Glutamatergic neuron (in vitro differentiated cells): ENCODE results near the gene BAG1. TPM values are rescaled to one million over a fixed set of nuclear protein-coding genes. Genes with fewer than 3 reads are reported as not detected.

Source experiments
- DNase-seq: peaks from one replicate; pipeline ENCODE4 v3.0.0; 2022
- H3K27ac Mint-ChIP-seq: one replicate; pipeline ENCODE4 v1.8.0; 2020; ENCODE audit warnings: mild to moderate bottlenecking, mixed read lengths, inconsistent platforms; ENCODE audit not compliant: unreplicated experiment
- H3K27me3 Mint-ChIP-seq: one replicate; pipeline ENCODE4 v1.8.0; 2020; ENCODE audit warnings: mild to moderate bottlenecking, moderate library complexity, mixed read lengths, inconsistent platforms; ENCODE audit not compliant: unreplicated experiment
- H3K36me3 Mint-ChIP-seq: one replicate; pipeline ENCODE4 v1.8.0; 2020; ENCODE audit warnings: mild to moderate bottlenecking, mixed read lengths, inconsistent platforms; ENCODE audit not compliant: unreplicated experiment
- H3K4me1 Mint-ChIP-seq: one replicate; pipeline ENCODE4 v1.8.0; 2020; ENCODE audit warnings: mild to moderate bottlenecking, low read depth, mixed read lengths, inconsistent platforms; ENCODE audit not compliant: unreplicated experiment
- H3K4me3 Mint-ChIP-seq: one replicate; pipeline ENCODE4 v1.8.0; 2020; ENCODE audit warnings: mild to moderate bottlenecking, mixed read lengths, inconsistent platforms; ENCODE audit not compliant: unreplicated experiment
- H3K9me3 Mint-ChIP-seq: one replicate; pipeline ENCODE4 v1.8.0; 2020; ENCODE audit warnings: mild to moderate bottlenecking, moderate library complexity, mixed read lengths, inconsistent platforms; ENCODE audit not compliant: unreplicated experiment
- CTCF ChIP-seq: fragments of 200-600 bp; sonication (generic); IDR thresholded peaks from one replicate; pipeline ENCODE4 v1.5.0; 2021; ENCODE audit not compliant: partially characterized antibody, unreplicated experiment
- total RNA-seq: library from RNA; stranded (reverse); fragmentation: NEBNext Ultra II Directional; extraction: Animal tissue kit (Norgen Biotek cat#: 25700); gene quantifications from one replicate; pipeline ENCODE4 v1.2.1, GENCODE V29; 2021; ENCODE audit not compliant: unreplicated experiment

The BAG1 gene
- total RNA-seq, 1 donor from 2014 or later: 92.5 TPM

DNA sequence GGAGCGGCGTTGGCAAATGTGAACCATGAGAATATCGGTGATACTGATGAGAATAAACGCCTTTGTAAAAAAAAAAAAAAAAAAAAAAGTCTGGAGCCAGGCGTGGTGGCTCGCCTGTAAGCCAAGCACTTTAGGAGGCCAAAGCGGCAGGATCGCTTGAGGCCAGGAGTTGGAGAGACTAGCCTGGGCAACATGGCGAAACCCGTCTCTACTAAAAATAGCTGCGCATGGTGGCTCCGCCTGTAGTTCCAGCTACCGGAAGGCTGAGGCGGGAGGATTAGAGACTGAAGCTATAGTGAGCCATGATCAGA, 25.4 kb upstream of the BAG1 start:
- TF ChIP-seq CTCF: no peak
- no peak for DNase-seq
- Mint-ChIP-seq H3K27ac (peak overlapping the region; percentile 88), H3K9me3 (peaks cover 12% of the 10 kb centered on the region), H3K4me1 (peaks cover 5% of the 10 kb centered on the region), H3K36me3 (no peaks in the 10 kb centered on the region), H3K4me3 (peak overlapping the region; percentile 98), H3K27me3 (peaks cover 8% of the 10 kb centered on the region)

DNA sequence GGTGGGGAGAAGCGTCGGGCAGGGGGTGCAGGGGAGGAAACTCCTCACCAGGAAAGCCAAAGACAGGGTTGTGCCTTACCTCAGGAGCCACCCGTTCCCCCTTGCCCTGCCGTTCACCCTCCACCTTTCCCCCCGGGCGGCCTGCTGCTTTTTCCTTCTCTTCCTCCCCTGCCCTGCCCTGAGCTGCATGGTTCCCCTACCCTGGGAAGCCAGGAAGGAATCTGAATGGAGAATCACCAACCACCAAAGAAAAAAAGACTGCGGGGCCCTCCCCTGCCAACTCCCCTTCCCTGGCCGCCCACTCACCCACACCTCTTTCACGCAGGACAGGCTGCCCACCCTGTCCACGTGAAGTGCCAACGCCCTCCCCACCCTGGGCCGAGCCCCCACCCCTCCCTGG, 25.0 kb upstream of the BAG1 start:
- Mint-ChIP-seq H3K4me3 (peak overlapping the region; percentile 98), H3K27me3 (peaks cover 8% of the 10 kb centered on the region), H3K36me3 (no peaks in the 10 kb centered on the region), H3K4me1 (peaks cover 5% of the 10 kb centered on the region), H3K9me3 (peaks cover 12% of the 10 kb centered on the region), H3K27ac (peak overlapping the region; percentile 88)
- peak; percentile 14 for DNase-seq
- TF ChIP-seq CTCF: no peak

- Mint-ChIP-seq H3K4me3 (no peak overlapping the region), H3K27me3 (peaks cover 8% of the 10 kb centered on the region), H3K27ac (no peak overlapping the region), H3K36me3 (no peaks in the 10 kb centered on the region), H3K9me3 (peaks cover 12% of the 10 kb centered on the region), H3K4me1 (peaks cover 5% of the 10 kb centered on the region)
- no peak for TF ChIP-seq CTCF
- DNase-seq: peak; percentile 15
These were observed 24.4 kb upstream of the BAG1 start for GRCh38 chr9:33288828-33289483.

DNA sequence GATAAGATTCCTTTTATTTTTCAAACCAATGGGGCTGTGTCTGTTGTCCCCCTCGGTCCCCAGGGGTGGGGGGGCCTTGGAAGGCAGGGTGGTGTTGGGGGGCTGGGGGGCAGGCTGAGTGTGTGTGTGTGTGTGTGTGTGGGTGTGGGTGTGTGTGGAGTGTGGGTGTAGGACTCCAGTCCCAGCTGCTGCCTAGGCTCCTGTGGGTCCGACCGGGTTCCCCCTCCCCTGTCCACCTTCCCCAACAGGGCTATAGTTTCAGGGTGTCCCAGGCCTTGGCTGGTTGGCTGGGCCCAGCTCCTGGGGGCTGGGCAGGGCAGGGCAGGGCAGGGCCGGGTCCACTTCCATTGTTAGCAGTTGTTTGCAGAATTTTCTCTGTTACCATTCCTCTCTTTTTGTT, 23.7 kb upstream of the BAG1 start:
- no peak for TF ChIP-seq CTCF
- Mint-ChIP-seq H3K4me1 (peaks cover 5% of the 10 kb centered on the region), H3K36me3 (no peaks in the 10 kb centered on the region), H3K9me3 (peaks cover 12% of the 10 kb centered on the region), H3K27ac (no peak overlapping the region), H3K27me3 (peaks cover 8% of the 10 kb centered on the region), H3K4me3 (no peak overlapping the region)
- DNase-seq: peak; percentile 14

GRCh38 chr9:33287087-33287490, 22.6 kb upstream of the BAG1 start:
- H3K9me3 Mint-ChIP-seq: peaks cover 10% of the 10 kb centered on the region
- peaks cover 2% of the 10 kb centered on the region for H3K4me1 Mint-ChIP-seq
- no peak overlapping the region for H3K4me3 Mint-ChIP-seq
- no peak for TF ChIP-seq CTCF
- no peak overlapping the region for H3K27ac Mint-ChIP-seq
- no peaks in the 10 kb centered on the region for H3K36me3 Mint-ChIP-seq
- H3K27me3 Mint-ChIP-seq: peaks cover 8% of the 10 kb centered on the region
- no peak for DNase-seq
